Hepatic stellate cell (primary cell): ENCODE data around the gene ZNF260.

Source experiments
- DNase-seq: peaks from one replicate; pipeline ENCODE4 v3.0.0; 2011; ENCODE audit warnings: low spot score

The ZNF260 gene

GRCh38 chr19:36489920-36490415, 38.1 kb downstream of the ZNF260 start:
- DNase-seq, result peak; percentile 94

GRCh38 chr19:36489118-36489919, 38.8 kb downstream of the ZNF260 start, which contains the start of gene ZNF566:
Gene ZNF566, minus strand, starts transcription at chr19:36489561. Its CDS starts 13,004 bp downstream, at chr19:36476557.
- DNase-seq, result peak; percentile 97

DNA sequence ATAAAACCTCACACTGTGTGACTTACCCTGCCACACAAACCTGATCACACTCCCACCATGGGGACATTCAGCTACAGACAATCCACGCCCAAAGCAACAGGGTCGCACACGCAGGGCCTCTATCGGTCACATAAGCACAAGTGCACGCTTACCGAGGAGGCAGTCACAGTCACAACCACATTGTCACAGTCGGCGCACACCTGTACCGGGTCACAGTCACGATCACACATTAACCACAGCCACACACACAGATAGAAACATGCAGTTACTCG, 39.3 kb downstream of the ZNF260 start:
- no peak for DNase-seq

GRCh38 chr19:36488118-36488845, 39.8 kb downstream of the ZNF260 start:
- DNase-seq, result peak; percentile 45

GRCh38 chr19:36483653-36484052, 44.4 kb downstream of the ZNF260 start:
- no peak for DNase-seq

DNA sequence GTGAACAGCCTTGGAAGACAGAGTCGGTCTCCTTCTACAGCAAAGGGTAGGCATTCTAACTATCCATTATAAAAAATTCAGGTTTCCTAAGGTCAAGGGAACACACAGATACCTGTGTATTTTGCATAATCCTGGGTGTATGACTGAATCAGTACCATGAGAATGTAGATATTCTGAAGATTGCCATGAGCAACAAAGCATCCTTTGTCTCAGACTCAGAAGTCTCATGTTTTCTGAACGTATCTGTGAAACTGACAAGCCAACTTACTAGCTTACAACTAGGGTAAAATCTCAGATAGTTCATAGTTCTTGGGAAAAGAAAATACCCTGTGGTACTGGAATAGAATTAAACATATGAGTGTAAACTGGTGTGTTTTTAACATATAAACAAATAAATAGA, 45.2 kb downstream of the ZNF260 start:
- no peak for DNase-seq
